ENCODE measurements around the gene LPP. TPM values are rescaled to one million over a fixed set of nuclear protein-coding genes. Genes with fewer than 3 reads are reported as not detected.

Gene LPP
- polyA plus RNA-seq, 3 donors from 2014 or later = 6.5 to 33.5 (median 11.3) TPM

GRCh38 chr3:188332085-188332484 lies 178.1 kb downstream of the LPP start:
- no peak for DNase-seq
- Mint-ChIP-seq H3K4me3 (no peak overlapping the region), H3K27me3 (ENCODE audit: low read depth in 3 of 3) (peaks cover 0 to 2% (median 2%) of the 10 kb centered on the region in 3 donors), H3K36me3 (peaks cover 0 to 5% (median 0%) of the 10 kb centered on the region in 3 donors), H3K27ac (no peak overlapping the region), H3K9me3 (no peaks in the 10 kb centered on the region), H3K4me1 (peaks cover 26 to 37% of the 10 kb centered on the region in 2 donors)

- no peaks in the 10 kb centered on the region for H3K9me3 Mint-ChIP-seq
- peak overlapping the region in 4 of 5 donors; percentile 12 to 48 (median 26) for H3K4me3 Mint-ChIP-seq
- H3K4me1 Mint-ChIP-seq = peaks cover 47 to 50% of the 10 kb centered on the region in 2 donors
- DNase-seq = no peak
- H3K27ac Mint-ChIP-seq = peak overlapping the region in 1 of 6 donors; percentile 10
- H3K27me3 Mint-ChIP-seq (ENCODE audit: low read depth in 3 of 3) = peaks cover 0 to 8% (median 4%) of the 10 kb centered on the region in 3 donors
- peaks cover 0 to 5% (median 0%) of the 10 kb centered on the region in 3 donors for H3K36me3 Mint-ChIP-seq
These were observed 181.7 kb downstream of the LPP start for GRCh38 chr3:188335656-188336055.

GRCh38 chr3:188336178-188336577 lies 182.2 kb downstream of the LPP start:
- H3K4me1 Mint-ChIP-seq = peaks cover 47 to 50% of the 10 kb centered on the region in 2 donors
- H3K36me3 Mint-ChIP-seq = peaks cover 0 to 5% (median 0%) of the 10 kb centered on the region in 3 donors
- no peaks in the 10 kb centered on the region for H3K9me3 Mint-ChIP-seq
- peak overlapping the region in 2 of 5 donors; percentile 46 to 48 for H3K4me3 Mint-ChIP-seq
- H3K27ac Mint-ChIP-seq = no peak overlapping the region
- no peak for DNase-seq
- H3K27me3 Mint-ChIP-seq (ENCODE audit: low read depth in 3 of 3) = peaks cover 0 to 8% (median 4%) of the 10 kb centered on the region in 3 donors

- no peak overlapping the region for H3K27ac Mint-ChIP-seq
- no peak for DNase-seq
- peaks cover 0 to 10% (median 0%) of the 10 kb centered on the region in 3 donors for H3K36me3 Mint-ChIP-seq
- H3K4me3 Mint-ChIP-seq = no peak overlapping the region
- no peaks in the 10 kb centered on the region for H3K9me3 Mint-ChIP-seq
- H3K27me3 Mint-ChIP-seq (ENCODE audit: low read depth in 3 of 3) = peaks cover 0 to 8% (median 4%) of the 10 kb centered on the region in 3 donors
- H3K4me1 Mint-ChIP-seq = peaks cover 53 to 56% of the 10 kb centered on the region in 2 donors
These were observed 183.3 kb downstream of the LPP start for GRCh38 chr3:188337232-188337631.

DNA sequence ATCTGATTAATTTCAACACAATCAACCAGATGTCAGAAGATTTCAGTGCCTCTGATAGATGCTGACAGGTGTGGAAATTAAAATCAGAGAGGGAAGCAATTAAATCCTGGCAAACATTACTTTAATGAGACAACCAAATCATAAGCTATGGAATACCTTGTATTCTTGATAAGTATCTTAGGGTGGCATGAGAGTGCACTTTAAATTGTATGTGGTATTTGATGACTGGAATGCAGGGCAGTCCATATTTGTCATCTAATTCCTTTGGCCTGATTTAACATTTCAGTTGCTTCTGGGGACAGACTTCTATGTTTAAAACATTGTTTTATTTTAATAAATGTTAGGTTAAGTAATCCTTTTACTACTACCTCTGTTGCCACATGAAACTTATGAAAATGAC lies 184.1 kb downstream of the LPP start:
- Mint-ChIP-seq H3K27ac (peak overlapping the region in 2 of 6 donors; percentile 9 to 75), H3K27me3 (ENCODE audit: low read depth in 3 of 3) (peaks cover 0 to 8% (median 4%) of the 10 kb centered on the region in 3 donors), H3K9me3 (no peaks in the 10 kb centered on the region), H3K4me1 (peaks cover 53 to 57% of the 10 kb centered on the region in 2 donors), H3K36me3 (peaks cover 0 to 13% (median 0%) of the 10 kb centered on the region in 3 donors), H3K4me3 (peak overlapping the region in 2 of 5 donors; percentile 33)
- DNase-seq = no peak

DNA sequence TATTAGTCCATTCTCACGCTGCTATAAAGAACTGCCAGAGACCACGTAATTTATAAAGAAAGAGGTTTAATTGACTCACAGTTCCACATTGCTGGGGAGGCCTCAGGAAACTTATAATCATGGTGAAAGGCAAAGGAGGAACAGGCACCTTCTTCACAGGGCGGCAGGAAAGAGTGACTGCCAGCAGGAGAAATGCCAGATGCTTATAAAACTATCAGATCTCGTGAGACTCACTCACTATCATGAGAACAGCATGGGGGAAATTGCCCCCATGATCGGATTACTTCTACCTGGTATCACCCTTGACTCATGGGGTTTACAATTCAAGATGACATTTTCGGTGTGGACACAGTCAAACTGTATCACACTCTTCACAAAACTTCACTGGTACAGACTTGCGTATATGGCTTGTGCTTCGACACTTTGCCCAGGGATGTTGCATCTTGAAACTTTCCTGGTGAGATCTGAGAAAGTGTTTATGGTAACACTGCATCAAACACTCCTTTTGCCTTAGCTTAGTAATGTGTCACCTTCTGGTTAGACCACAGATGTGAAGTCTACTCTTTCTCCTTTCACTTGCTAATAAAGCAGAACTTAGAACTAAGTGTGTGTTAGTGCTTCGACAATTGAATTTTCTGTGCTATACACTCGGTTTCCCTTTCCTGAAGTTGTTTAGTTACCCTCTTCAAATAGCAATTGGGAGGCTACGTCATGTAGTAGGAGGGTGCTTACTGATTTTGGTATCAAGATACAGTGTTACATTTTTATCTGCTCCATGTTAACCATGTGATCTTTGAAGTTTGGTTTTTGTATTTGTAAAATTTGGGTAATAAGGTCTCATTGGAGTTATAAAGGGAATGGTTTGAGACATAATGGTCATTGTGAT lies 185.7 kb downstream of the LPP start:
- Mint-ChIP-seq H3K27ac (peak overlapping the region; percentile 74 to 92 (median 82)), H3K9me3 (no peaks in the 10 kb centered on the region), H3K4me3 (peak overlapping the region; percentile 64 to 77 (median 72)), H3K36me3 (peaks cover 0 to 13% (median 0%) of the 10 kb centered on the region in 3 donors), H3K4me1 (peaks cover 53 to 57% of the 10 kb centered on the region in 2 donors), H3K27me3 (ENCODE audit: low read depth in 3 of 3) (peaks cover 0 to 8% (median 4%) of the 10 kb centered on the region in 3 donors)
- peak; percentile 78 to 82 (median 81) for DNase-seq

DNA sequence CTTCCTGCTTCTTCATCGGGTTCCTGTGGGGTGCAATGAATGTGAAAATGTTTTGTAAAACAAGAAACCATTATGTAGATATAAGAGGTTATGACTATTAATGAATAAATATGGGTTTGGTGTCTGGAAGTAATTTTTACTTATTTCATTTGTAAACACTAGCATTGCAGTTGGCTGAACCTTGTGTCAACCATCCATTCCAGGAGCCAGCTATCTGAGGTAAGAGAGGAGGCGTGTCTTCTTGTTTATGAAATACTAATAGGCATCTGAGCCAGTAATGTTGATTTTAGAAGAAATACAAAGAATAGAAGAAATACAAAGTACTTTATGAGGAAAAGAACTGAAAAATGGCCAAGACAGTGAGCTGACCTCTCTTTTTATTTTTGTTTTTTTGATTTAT lies 187.5 kb downstream of the LPP start:
- Mint-ChIP-seq H3K4me3 (no peak overlapping the region), H3K4me1 (peaks cover 43 to 50% of the 10 kb centered on the region in 2 donors), H3K36me3 (peaks cover 0 to 13% (median 0%) of the 10 kb centered on the region in 3 donors), H3K27me3 (ENCODE audit: low read depth in 3 of 3) (peaks cover 0 to 6% (median 2%) of the 10 kb centered on the region in 3 donors), H3K27ac (peak overlapping the region in 2 of 6 donors; percentile 18 to 52), H3K9me3 (no peaks in the 10 kb centered on the region)
- DNase-seq = no peak

DNA sequence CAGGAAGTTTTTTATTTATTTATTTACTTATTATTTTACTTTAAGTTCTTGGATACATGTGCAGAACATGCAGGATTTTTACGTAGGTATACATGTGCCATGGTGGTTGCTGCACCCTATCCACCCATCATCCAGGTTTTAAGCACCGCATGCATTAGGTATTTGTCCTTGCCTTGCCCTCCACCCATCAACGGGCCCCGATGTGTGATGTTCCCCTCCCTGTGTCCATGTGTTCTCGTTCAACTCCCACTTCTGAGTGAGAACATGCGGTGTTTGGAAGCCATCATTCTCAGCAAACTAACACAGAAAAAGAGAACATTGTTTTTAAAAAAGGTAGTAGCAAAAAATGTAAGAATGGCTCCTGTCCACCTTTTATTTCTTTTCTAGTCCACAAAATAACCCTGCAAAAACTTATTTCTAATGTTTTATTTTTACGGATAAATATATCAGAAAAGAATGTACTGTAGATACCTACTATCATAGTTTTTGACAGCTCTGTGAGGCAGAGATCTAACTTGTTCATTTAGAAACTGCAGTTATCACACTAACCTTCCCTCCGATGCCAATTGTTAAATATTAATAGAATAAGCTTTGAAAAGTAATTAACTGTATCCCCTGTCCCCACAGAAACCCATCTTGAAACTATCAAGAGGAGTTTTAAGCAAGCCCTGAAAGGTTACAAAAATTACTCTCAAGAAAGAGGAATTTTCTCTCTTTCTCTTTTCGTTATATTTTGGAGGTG lies 189.2 kb downstream of the LPP start:
- Mint-ChIP-seq H3K36me3 (peaks cover 4 to 8% (median 5%) of the 10 kb centered on the region in 3 donors), H3K9me3 (no peaks in the 10 kb centered on the region), H3K4me3 (no peak overlapping the region), H3K27ac (no peak overlapping the region), H3K4me1 (peaks cover 37 to 42% of the 10 kb centered on the region in 2 donors), H3K27me3 (ENCODE audit: low read depth in 3 of 3) (peaks cover 2 to 6% (median 3%) of the 10 kb centered on the region in 3 donors)
- DNase-seq = no peak

DNA sequence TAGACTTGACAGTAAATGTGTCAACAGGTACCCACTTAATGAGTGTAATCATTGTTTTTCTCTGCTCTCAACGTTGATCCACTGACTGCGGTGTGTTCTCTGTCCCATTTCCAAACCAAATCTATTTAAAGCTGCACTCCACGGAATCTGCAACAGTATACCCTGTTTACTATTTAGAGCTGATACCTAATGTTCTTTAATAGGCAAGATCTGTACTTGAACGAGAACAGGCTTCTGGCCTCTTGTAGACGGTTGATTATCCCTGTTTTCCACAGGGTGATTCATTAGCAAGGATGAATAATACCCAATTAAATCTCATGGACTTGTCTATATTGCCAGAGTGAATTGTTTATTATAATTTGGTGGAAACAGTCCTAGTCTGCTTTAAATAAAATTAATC lies 189.9 kb downstream of the LPP start:
- no peak overlapping the region for H3K4me3 Mint-ChIP-seq
- no peak overlapping the region for H3K27ac Mint-ChIP-seq
- H3K4me1 Mint-ChIP-seq = peaks cover 29 to 34% of the 10 kb centered on the region in 2 donors
- peaks cover 2 to 4% (median 3%) of the 10 kb centered on the region in 3 donors for H3K27me3 Mint-ChIP-seq (ENCODE audit: low read depth in 3 of 3)
- H3K36me3 Mint-ChIP-seq = peaks cover 4 to 8% (median 5%) of the 10 kb centered on the region in 3 donors
- DNase-seq = no peak
- H3K9me3 Mint-ChIP-seq = no peaks in the 10 kb centered on the region

- DNase-seq = no peak
- peaks cover 21 to 31% of the 10 kb centered on the region in 2 donors for H3K4me1 Mint-ChIP-seq
- H3K27me3 Mint-ChIP-seq (ENCODE audit: low read depth in 3 of 3) = peaks cover 0 to 3% (median 1%) of the 10 kb centered on the region in 3 donors
- no peaks in the 10 kb centered on the region for H3K9me3 Mint-ChIP-seq
- H3K4me3 Mint-ChIP-seq = no peak overlapping the region
- peak overlapping the region in 2 of 6 donors; percentile 18 to 41 for H3K27ac Mint-ChIP-seq
- peaks cover 4 to 11% (median 5%) of the 10 kb centered on the region in 3 donors for H3K36me3 Mint-ChIP-seq
These were observed 191.3 kb downstream of the LPP start for GRCh38 chr3:188345223-188345622.

DNA sequence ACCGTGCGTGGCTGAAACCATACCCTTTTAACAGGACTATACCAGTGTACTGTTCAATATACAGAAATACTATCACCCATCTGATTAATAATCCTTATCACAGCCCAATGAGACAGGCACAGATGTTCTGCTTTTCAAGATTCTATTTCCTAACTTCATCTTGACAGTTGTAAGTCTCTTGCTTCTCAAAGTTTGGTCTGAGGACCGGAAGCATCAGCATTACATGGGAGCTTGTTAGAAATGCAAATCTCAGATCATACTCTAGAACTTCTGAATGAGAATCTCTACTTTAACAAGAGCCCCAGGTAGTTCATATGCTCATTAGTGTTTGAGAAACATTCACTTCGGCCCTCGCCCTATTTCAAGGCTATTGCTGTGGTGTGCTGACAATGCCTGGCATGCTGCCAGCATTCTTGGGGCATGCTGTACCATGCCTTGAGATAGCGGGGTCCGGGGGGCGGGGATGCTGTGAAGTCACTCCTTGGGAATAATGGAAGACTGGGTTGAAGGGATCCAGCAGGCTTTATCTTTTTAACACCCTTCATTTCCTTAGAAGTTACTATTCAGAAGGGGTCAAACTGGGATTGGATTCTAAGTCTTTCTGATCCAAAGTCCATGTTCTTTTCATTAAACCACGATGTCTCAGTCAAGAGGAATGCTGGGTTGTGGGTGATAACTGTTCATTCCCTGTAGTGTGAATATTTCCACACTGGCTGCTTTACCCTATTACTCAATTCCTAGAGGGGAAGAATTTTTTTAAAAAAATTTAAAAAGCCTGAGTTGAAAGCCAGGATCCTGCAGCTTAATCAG lies 194.7 kb downstream of the LPP start:
- no peak overlapping the region for H3K4me3 Mint-ChIP-seq
- peaks cover 0 to 3% (median 1%) of the 10 kb centered on the region in 3 donors for H3K27me3 Mint-ChIP-seq (ENCODE audit: low read depth in 3 of 3)
- H3K36me3 Mint-ChIP-seq = peaks cover 3 to 7% (median 5%) of the 10 kb centered on the region in 3 donors
- DNase-seq = no peak
- no peaks in the 10 kb centered on the region for H3K9me3 Mint-ChIP-seq
- H3K4me1 Mint-ChIP-seq = peaks cover 14 to 30% of the 10 kb centered on the region in 2 donors
- peak overlapping the region in 1 of 6 donors; percentile 52 for H3K27ac Mint-ChIP-seq

DNA sequence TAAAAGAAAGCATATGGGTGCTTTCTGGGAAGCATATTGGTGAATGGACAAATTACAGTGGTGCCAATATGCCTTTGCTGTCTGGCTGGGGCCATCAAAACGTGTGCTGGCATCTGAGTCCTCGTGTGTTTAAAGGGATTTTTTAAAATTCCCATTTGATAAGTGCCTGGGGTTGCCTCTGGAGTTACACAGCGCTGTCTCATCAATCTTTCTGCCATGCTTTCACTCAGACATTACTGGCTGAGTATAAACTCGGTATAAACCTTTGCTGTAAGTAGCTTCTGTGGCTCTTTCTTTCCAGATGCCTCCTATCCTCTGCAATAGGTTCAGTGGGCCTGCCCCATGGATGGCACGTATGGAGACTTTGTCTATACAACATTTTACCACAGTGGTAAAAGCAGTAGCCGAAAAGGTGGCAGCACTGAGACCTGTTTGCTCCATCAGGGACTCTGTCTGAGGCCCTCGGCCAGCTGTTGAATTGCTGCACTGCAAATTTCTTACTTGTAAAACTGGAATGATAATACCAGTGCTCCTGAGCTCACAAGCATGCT lies 195.5 kb downstream of the LPP start:
- H3K36me3 Mint-ChIP-seq = peaks cover 3 to 7% (median 5%) of the 10 kb centered on the region in 3 donors
- peaks cover 14 to 30% of the 10 kb centered on the region in 2 donors for H3K4me1 Mint-ChIP-seq
- no peak overlapping the region for H3K27ac Mint-ChIP-seq
- H3K4me3 Mint-ChIP-seq = no peak overlapping the region
- no peak for DNase-seq
- peaks cover 0 to 3% (median 1%) of the 10 kb centered on the region in 3 donors for H3K27me3 Mint-ChIP-seq (ENCODE audit: low read depth in 3 of 3)
- H3K9me3 Mint-ChIP-seq = no peaks in the 10 kb centered on the region
